ENCODE measurements around the gene NINL.

NINL gene

DNA sequence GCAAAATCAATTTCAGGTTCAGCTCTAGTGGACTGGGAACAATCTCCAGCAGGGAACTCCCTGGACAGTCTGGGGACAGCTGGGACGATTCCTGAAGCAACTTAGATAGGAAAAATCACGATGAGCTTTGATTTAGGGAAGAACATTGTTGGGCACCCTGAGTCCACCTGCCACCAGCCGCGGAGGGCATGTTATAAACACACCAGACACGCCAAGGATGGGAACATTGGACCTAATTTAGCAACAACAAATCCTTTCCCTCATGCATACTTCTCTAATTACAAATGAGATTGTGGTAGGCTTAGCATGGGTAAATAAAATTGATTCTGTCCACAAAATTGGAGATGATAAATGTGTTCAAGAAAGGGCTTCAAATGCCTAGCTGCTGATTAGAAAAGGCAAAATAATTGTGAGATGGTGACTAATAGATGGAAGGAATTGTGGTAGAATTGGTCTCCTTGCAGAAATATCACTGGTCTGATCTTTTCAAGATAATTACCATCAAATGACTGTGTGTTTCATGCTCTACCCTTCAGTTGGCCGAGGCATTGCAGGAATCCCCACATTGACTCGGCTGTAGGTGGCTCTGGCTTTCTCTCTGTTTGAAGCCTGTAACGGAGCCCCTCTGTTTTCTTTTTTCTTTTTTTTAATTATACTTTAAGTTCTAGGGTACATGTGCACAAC, 44.6 kb upstream of the NINL start:
- no peaks in the 10 kb centered on the region for H3K27me3 ChIP-seq (ENCODE audit: insufficient read depth, low read length)
- no peaks in the 10 kb centered on the region for H3K9me2 ChIP-seq (ENCODE audit: low read depth, low read length)
- no peaks in the 10 kb centered on the region for H4K20me1 ChIP-seq (ENCODE audit: insufficient read depth, low read length)
- H3K79me2 ChIP-seq (ENCODE audit: insufficient read depth, low read length): peaks cover 4% of the 10 kb centered on the region; the same call in 1 of the 2 replicates
- H2AFZ ChIP-seq (ENCODE audit: low read length): no peak overlapping the region
- peaks cover 30% of the 10 kb centered on the region for H3K36me3 ChIP-seq (ENCODE audit: insufficient read depth, low read length)
- peaks cover 10% of the 10 kb centered on the region for H3K4me1 ChIP-seq (ENCODE audit: insufficient read depth, low read length, severe bottlenecking)
- no peak overlapping the region for H3K4me2 ChIP-seq (ENCODE audit: low read length)
- no peak overlapping the region for H3K4me3 ChIP-seq (ENCODE audit: low read depth, low read length, poor library complexity, severe bottlenecking)
- H3F3A ChIP-seq (ENCODE audit: insufficient read depth, low read length): no peaks in the 10 kb centered on the region
- H3K9me3 ChIP-seq (ENCODE audit: low read length): peaks cover 10% of the 10 kb centered on the region; the same call in 1 of the 2 replicates
- no peak overlapping the region for H3K27ac ChIP-seq (ENCODE audit: low read depth, low read length, poor library complexity, severe bottlenecking)
- H3K9ac ChIP-seq (ENCODE audit: low read length): no peak overlapping the region
- TF ChIP-seq EZH2 (IDR thresholded peaks at IDR 0.05; ENCODE audit: borderline replicate concordance, low read length): no peak
- TF ChIP-seq, protein P1, sequence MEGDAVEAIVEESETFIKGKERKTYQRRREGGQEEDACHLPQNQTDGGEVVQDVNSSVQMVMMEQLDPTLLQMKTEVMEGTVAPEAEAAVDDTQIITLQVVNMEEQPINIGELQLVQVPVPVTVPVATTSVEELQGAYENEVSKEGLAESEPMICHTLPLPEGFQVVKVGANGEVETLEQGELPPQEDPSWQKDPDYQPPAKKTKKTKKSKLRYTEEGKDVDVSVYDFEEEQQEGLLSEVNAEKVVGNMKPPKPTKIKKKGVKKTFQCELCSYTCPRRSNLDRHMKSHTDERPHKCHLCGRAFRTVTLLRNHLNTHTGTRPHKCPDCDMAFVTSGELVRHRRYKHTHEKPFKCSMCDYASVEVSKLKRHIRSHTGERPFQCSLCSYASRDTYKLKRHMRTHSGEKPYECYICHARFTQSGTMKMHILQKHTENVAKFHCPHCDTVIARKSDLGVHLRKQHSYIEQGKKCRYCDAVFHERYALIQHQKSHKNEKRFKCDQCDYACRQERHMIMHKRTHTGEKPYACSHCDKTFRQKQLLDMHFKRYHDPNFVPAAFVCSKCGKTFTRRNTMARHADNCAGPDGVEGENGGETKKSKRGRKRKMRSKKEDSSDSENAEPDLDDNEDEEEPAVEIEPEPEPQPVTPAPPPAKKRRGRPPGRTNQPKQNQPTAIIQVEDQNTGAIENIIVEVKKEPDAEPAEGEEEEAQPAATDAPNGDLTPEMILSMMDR (IDR thresholded peaks at IDR 0.05; ENCODE audit: low read length): no peak

DNA sequence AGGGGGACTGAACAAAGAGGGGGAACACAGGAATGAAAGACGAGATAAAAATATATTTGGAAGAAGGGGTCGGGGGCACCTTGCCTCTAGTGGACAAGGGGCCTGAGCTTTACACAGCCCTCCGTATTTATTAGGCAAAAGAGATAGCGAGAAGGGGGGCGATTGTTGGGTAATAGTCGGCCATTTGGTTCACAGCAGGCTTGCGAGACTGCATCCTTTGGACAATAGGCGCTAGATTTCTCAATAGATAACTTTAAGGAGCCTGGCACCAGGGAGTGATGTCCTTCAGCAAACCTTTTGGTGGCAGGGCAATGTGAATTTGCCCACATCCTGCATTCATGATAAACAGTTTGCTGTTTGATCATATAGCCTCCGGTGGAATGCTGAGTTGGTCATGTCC, 41.4 kb upstream of the NINL start:
- no peak overlapping the region for H3K9ac ChIP-seq (ENCODE audit: low read length)
- no peak overlapping the region for H2AFZ ChIP-seq (ENCODE audit: low read length)
- TF ChIP-seq EZH2 (IDR thresholded peaks at IDR 0.05; ENCODE audit: borderline replicate concordance, low read length): no peak
- TF ChIP-seq, protein P1 (IDR thresholded peaks at IDR 0.05; ENCODE audit: low read length): no peak
- H3K4me2 ChIP-seq (ENCODE audit: low read length): no peak overlapping the region
- peaks cover 3% of the 10 kb centered on the region; the same call in 1 of the 2 replicates for H3K9me3 ChIP-seq (ENCODE audit: low read length)
- H3K4me1 ChIP-seq (ENCODE audit: insufficient read depth, low read length, severe bottlenecking): peaks cover 28% of the 10 kb centered on the region
- peaks cover 16% of the 10 kb centered on the region for H3K79me2 ChIP-seq (ENCODE audit: insufficient read depth, low read length)
- no peaks in the 10 kb centered on the region for H3K9me2 ChIP-seq (ENCODE audit: low read depth, low read length)
- no peak overlapping the region for H3K27ac ChIP-seq (ENCODE audit: low read depth, low read length, poor library complexity, severe bottlenecking)
- H3K27me3 ChIP-seq (ENCODE audit: insufficient read depth, low read length): no peaks in the 10 kb centered on the region
- H4K20me1 ChIP-seq (ENCODE audit: insufficient read depth, low read length): no peaks in the 10 kb centered on the region
- no peaks in the 10 kb centered on the region for H3F3A ChIP-seq (ENCODE audit: insufficient read depth, low read length)
- H3K36me3 ChIP-seq (ENCODE audit: insufficient read depth, low read length): peaks cover 11% of the 10 kb centered on the region
- H3K4me3 ChIP-seq (ENCODE audit: low read depth, low read length, poor library complexity, severe bottlenecking): no peak overlapping the region

DNA sequence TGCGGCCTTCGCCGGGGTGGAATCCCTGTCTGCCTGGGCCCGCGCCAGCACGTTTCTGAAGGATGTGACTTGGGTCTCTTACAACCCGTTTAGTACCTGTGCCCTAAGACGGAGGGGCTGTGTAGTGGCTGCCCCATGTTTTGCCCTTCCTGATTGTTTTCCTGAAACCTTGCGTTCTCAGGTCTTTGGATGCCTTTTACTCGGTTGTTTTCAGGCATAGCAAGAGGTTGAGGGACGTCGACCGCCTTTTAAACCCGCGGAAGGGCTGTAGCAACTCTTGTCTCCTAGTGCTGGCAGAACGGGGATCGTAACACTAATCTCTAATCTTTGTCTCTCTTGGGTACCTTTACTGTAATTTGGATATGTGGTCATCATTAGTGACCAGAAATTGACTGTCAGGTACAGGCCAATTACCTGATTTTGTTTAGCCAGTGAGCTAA, 39.2 kb upstream of the NINL start:
- Histone ChIP-seq H3K9me3 (ENCODE audit: low read length) (no peaks in the 10 kb centered on the region; the same call in 1 of the 2 replicates), H3K4me2 (ENCODE audit: low read length) (peak overlapping the region; percentile 96), H3F3A (ENCODE audit: insufficient read depth, low read length) (no peaks in the 10 kb centered on the region), H3K4me1 (ENCODE audit: insufficient read depth, low read length, severe bottlenecking) (peaks cover 43% of the 10 kb centered on the region), H3K27me3 (ENCODE audit: insufficient read depth, low read length) (no peaks in the 10 kb centered on the region), H2AFZ (ENCODE audit: low read length) (0 out of 2 replicates have a peak overlapping the region, but pooled peaks have one; percentile 4), H3K36me3 (ENCODE audit: insufficient read depth, low read length) (peaks cover 16% of the 10 kb centered on the region), H4K20me1 (ENCODE audit: insufficient read depth, low read length) (no peaks in the 10 kb centered on the region), H3K4me3 (ENCODE audit: low read depth, low read length, poor library complexity, severe bottlenecking) (peak overlapping the region; percentile 84), H3K79me2 (ENCODE audit: insufficient read depth, low read length) (peaks cover 18% of the 10 kb centered on the region), H3K9ac (ENCODE audit: low read length) (peak overlapping the region; percentile 86), H3K27ac (ENCODE audit: low read depth, low read length, poor library complexity, severe bottlenecking) (peak overlapping the region; percentile 75), H3K9me2 (ENCODE audit: low read depth, low read length) (no peaks in the 10 kb centered on the region)
- TF ChIP-seq EZH2 (IDR thresholded peaks at IDR 0.05; ENCODE audit: borderline replicate concordance, low read length): no peak
- TF ChIP-seq, protein P1 (IDR thresholded peaks at IDR 0.05; ENCODE audit: low read length): no peak

Data from OCI-LY1 (cell line).